Sigmoid colon (tissue), 7 donors: ENCODE data around the gene HNRNPLL. TPM values are rescaled to one million over a fixed set of nuclear protein-coding genes. Genes with fewer than 3 reads are reported as not detected.

Experiments used
- DNase-seq: peaks from one replicate; pipeline ENCODE4 v3.0.0-alpha.2; 2019
- H3K27ac ChIP-seq, 4 donors: fragments of 200-600 bp; sonication (generic); one replicate each; pipeline ENCODE4 v1.5.1; 2016 to 2019; ENCODE audit warnings: mild to moderate bottlenecking in 1 of 4
- H3K27me3 ChIP-seq, 3 donors: fragments of 200-600 bp; sonication (generic); one replicate each; pipeline ENCODE4 v1.5.1; 2019; ENCODE audit warnings: mild to moderate bottlenecking in 1 of 3
- H3K36me3 ChIP-seq, 4 donors: fragments of 200-600 bp; sonication (generic); one replicate each; pipeline ENCODE4 v1.5.1; 2016 to 2019
- H3K4me1 ChIP-seq, 4 donors: fragments of 200-600 bp; sonication (generic); one replicate each; pipeline ENCODE4 v1.5.1; 2017 to 2019
- H3K4me3 ChIP-seq, 4 donors: fragments of 200-600 bp; sonication (generic); one replicate each; pipeline ENCODE4 v1.5.1; 2017 to 2019; ENCODE audit warnings: mild to moderate bottlenecking in 2 of 4, moderate library complexity in 1 of 4
- H3K9me3 ChIP-seq, 4 donors: fragments of 200-600 bp in 3 of 4; sonication (generic) in 3 of 4; one replicate each; pipeline versions ENCODE4 v1.5.1 to v1.6.1; 2013 to 2019
- EP300 ChIP-seq, 4 donors: sonication (generic); formaldehyde crosslinking; IDR thresholded peaks; one replicate each; pipeline ENCODE4 v1.6.1; 2017; ENCODE audit warnings: antibody characterized with exemption in 4 of 4
- POLR2A ChIP-seq, 2 donors: fragments of 450-650 bp; IDR thresholded peaks; one replicate each; pipeline ENCODE4 v1.6.1; 2016; ENCODE audit warnings: antibody characterized with exemption in 2 of 2, mild to moderate bottlenecking in 2 of 2, moderate library complexity in 2 of 2
- POLR2AphosphoS5 ChIP-seq, 4 donors: sonication (generic); formaldehyde crosslinking; IDR thresholded peaks; one replicate each; pipeline ENCODE4 v1.6.1; 2017; ENCODE audit warnings: antibody characterized with exemption in 4 of 4
- WGBS, 2 donors: extraction: QIAGEN DNeasy Blood & Tissue Kit; methylation state at CpG; one replicate each; pipeline ENCODE4 v1.1.7; 2013; 5-methylcytosine and 5-hydroxymethylcytosine counted together
- intact Hi-C: fragments of 100-400 bp; cut with DNase I; formaldehyde crosslinking; loops from one replicate; pipeline ENCODE4 v1.15.1; 2023
- polyA plus RNA-seq, 3 donors: library from polyadenylated mRNA; stranded (reverse); fragments of 200-250 nt; gene quantifications; one replicate each; pipeline ENCODE4 v1.2.3, GENCODE V29; 2013
- total RNA-seq, 4 donors: library from RNA; depleted of rRNA; stranded (reverse); fragments of >200 nt; gene quantifications; one replicate each; pipeline ENCODE4 v1.1.0, GENCODE V29; 2016
- TF ChIP-seq, protein P1 (sequence below), 4 experiments: fragments of 450-650 bp in 3 of 4; fragments of 200-600 bp in 1 of 4; IDR thresholded peaks; one replicate each; pipeline ENCODE4 v1.5.1; 2016 to 2019; ENCODE audit warnings: antibody characterized with exemption in 4 of 4, mild to moderate bottlenecking in 3 of 4, moderate library complexity in 2 of 4
- donor health status: healthy with polysubstance abuse.
- donor health status: Bipolar disorder and iron deficiency.
- donor health status: healthy.

Gene HNRNPLL
- total and polyA plus RNA-seq, 7 donors: 16.1 to 82.0 (median 63.7) TPM

GRCh38 chr2:38603402-38604290 lies 918 bp upstream of the HNRNPLL start:
- no peaks in the 10 kb centered on the region for H3K36me3 ChIP-seq
- peaks cover 0 to 37% (median 28%) of the 10 kb centered on the region in 4 donors for H3K4me1 ChIP-seq
- TF ChIP-seq EP300 (IDR thresholded peaks at IDR 0.05) (no peak), POLR2AphosphoS5 (IDR thresholded peaks at IDR 0.05) (no peak), POLR2A (IDR thresholded peaks at IDR 0.05) (no peak)
- TF ChIP-seq, protein P1, sequence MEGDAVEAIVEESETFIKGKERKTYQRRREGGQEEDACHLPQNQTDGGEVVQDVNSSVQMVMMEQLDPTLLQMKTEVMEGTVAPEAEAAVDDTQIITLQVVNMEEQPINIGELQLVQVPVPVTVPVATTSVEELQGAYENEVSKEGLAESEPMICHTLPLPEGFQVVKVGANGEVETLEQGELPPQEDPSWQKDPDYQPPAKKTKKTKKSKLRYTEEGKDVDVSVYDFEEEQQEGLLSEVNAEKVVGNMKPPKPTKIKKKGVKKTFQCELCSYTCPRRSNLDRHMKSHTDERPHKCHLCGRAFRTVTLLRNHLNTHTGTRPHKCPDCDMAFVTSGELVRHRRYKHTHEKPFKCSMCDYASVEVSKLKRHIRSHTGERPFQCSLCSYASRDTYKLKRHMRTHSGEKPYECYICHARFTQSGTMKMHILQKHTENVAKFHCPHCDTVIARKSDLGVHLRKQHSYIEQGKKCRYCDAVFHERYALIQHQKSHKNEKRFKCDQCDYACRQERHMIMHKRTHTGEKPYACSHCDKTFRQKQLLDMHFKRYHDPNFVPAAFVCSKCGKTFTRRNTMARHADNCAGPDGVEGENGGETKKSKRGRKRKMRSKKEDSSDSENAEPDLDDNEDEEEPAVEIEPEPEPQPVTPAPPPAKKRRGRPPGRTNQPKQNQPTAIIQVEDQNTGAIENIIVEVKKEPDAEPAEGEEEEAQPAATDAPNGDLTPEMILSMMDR (IDR thresholded peaks at IDR 0.05): peak; percentile 68 to 98 (median 92)
- peak overlapping the region; percentile 86 to 99 (median 95) for H3K27ac ChIP-seq
- WGBS, 2 donors: 18 to 19% methylated on average over 23 of the region's 23 CpGs
- no peaks in the 10 kb centered on the region for H3K27me3 ChIP-seq
- intact Hi-C loops: loop anchor here (2.0 to 5.0 kb wide), 7 partner anchors 63 to 286 kb away; partner anchors contain the start of genes ATL2, GALM and SRSF7
- no peaks in the 10 kb centered on the region for H3K9me3 ChIP-seq
- DNase-seq: peak; percentile 89
- peak overlapping the region; percentile 66 to 97 (median 74) for H3K4me3 ChIP-seq

DNA sequence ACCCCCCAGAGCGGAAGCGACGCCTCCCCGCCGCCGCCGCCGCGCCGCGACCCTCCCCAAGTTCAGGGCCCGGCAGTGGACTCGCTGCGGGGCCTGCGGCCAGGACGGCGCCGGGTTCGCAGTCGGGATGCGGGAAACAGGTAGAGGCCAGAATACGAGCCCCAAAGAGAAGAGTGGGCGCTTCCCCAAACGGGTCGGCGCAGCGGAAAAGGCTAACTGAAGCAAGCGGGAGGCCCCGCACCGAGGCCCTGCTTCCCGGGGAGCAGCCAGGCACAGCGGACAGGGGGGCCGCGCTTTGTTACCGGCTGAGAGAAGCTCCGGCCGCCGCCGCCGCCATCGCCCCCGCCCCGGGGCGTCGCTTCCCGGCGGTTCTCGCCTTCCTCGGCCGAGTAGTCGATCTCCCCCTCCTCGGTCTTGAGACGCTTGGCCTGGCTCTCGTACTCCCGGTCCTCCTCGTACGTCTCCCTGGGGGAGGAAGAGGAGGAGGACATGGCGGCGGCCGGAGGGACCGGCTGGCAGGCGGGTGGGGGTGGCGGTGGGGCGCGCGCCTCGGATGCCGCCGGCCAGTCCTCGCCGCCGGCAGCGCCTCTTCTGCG lies 494 bp downstream of the HNRNPLL start:
- H3K36me3 ChIP-seq: no peaks in the 10 kb centered on the region
- peaks cover 0 to 51% (median 41%) of the 10 kb centered on the region in 4 donors for H3K4me1 ChIP-seq
- peak in 3 of 4 donors; percentile 3 to 30 (median 17) for TF ChIP-seq POLR2AphosphoS5 (IDR thresholded peaks at IDR 0.05)
- no peak for TF ChIP-seq POLR2A (IDR thresholded peaks at IDR 0.05)
- TF ChIP-seq, protein P1 (IDR thresholded peaks at IDR 0.05): no peak
- no peak for TF ChIP-seq EP300 (IDR thresholded peaks at IDR 0.05)
- H3K4me3 ChIP-seq: peak overlapping the region; percentile 66 to 97 (median 74)
- no peaks in the 10 kb centered on the region for H3K27me3 ChIP-seq
- H3K27ac ChIP-seq: peak overlapping the region; percentile 86 to 99 (median 95)
- DNase-seq: peak; percentile 76
- intact Hi-C loops: loop anchor here (2.0 to 5.0 kb wide), 7 partner anchors 65 to 285 kb away; partner anchors contain the start of genes ATL2, GALM and SRSF7
- 0 to 1% methylated on average over 74 of the region's 74 CpGs for WGBS, 2 donors
- H3K9me3 ChIP-seq: no peaks in the 10 kb centered on the region

DNA sequence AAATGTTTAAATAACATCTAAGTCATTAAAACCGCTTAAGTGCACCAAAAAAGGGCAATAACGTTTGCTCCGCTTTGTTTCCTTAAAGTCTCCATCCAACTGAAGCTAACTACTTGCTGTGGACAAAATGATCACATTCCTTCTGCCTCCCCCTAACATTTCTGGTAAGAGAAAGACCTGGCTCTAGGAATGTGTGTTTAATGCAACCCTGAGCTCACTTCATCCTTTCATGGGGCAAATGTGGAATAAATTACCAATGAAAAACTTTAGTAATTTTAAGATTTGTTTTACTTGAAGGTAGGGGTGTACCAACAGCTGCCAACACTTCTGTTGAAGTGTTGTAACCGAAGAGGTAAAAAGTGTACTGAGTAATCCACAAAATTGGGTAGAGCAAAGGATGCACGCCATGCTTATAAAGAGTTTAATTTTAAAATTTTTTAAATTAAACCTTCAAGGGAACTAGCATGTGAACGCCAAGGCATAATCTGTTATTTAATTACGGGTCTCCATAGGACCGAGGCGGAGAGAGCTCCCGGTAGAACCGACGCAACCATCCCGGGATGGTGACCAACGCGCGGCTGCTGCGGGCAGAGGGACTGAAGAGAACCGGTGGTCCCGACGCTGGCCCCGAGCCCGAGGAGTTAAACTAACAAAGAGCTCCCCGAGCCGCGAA lies 1.1 kb downstream of the HNRNPLL start:
- Histone ChIP-seq H3K4me3 (peak overlapping the region; percentile 66 to 97 (median 74)), H3K36me3 (no peaks in the 10 kb centered on the region), H3K9me3 (no peaks in the 10 kb centered on the region), H3K27ac (peak overlapping the region; percentile 86 to 99 (median 95)), H3K4me1 (peaks cover 0 to 58% (median 47%) of the 10 kb centered on the region in 4 donors), H3K27me3 (no peaks in the 10 kb centered on the region)
- TF ChIP-seq POLR2AphosphoS5 (IDR thresholded peaks at IDR 0.05): peak in 2 of 4 donors; percentile 0 to 5
- no peak for TF ChIP-seq EP300 (IDR thresholded peaks at IDR 0.05)
- TF ChIP-seq, protein P1 (IDR thresholded peaks at IDR 0.05): no peak
- intact Hi-C loops: loop anchor here (2.0 to 5.0 kb wide), 7 partner anchors 64 to 284 kb away; partner anchors contain the start of genes ATL2, GALM and SRSF7
- WGBS, 2 donors: 0 to 2% methylated on average over 25 of the region's 25 CpGs
- DNase-seq: no peak

GRCh38 chr2:38600921-38601455 lies 1.7 kb downstream of the HNRNPLL start:
- peak overlapping the region; percentile 86 to 99 (median 95) for H3K27ac ChIP-seq
- peak overlapping the region; percentile 66 to 97 (median 74) for H3K4me3 ChIP-seq
- no peaks in the 10 kb centered on the region for H3K36me3 ChIP-seq
- H3K4me1 ChIP-seq: peaks cover 0 to 64% (median 53%) of the 10 kb centered on the region in 4 donors
- DNase-seq: no peak
- H3K9me3 ChIP-seq: no peaks in the 10 kb centered on the region
- no peak for TF ChIP-seq POLR2A (IDR thresholded peaks at IDR 0.05)
- intact Hi-C loops: loop anchor here (5.0 kb wide), 4 partner anchors 64 to 284 kb away; partner anchors contain the start of gene ATL2
- no peaks in the 10 kb centered on the region for H3K27me3 ChIP-seq
- WGBS, 2 donors: 5 to 26% methylated on average over 9 of the region's 9 CpGs
